Measurements from ENCODE around the gene REC8. TPM values are rescaled to one million over a fixed set of nuclear protein-coding genes. Genes with fewer than 3 reads are reported as not detected.

REC8 gene
- total and polyA plus RNA-seq, 2 of the 13 experiments (the other 11 are each of a cell fraction or from before 2014, with no cell fraction given): 3.4 to 14.7 TPM

- TF ChIP-seq ZNF597 (CRISPR knock-in tag; IDR thresholded peaks at IDR 0.05) (no peak), MAX (IDR thresholded peaks at IDR 0.05) (no peak), NR3C1 (CRISPR knock-in tag; IDR thresholded peaks at IDR 0.05) (no peak), NR1H2 (CRISPR knock-in tag; IDR thresholded peaks at IDR 0.05; ENCODE audit: borderline replicate concordance, low read depth) (no peak), ZNF749 (CRISPR knock-in tag; IDR thresholded peaks at IDR 0.05; ENCODE audit: borderline replicate concordance) (no peak), SOX5 (CRISPR knock-in tag; IDR thresholded peaks at IDR 0.05; ENCODE audit: borderline replicate concordance) (no peak), ZNF225 (CRISPR knock-in tag; IDR thresholded peaks at IDR 0.05) (peak; percentile 74), SRF (IDR thresholded peaks at IDR 0.05; ENCODE audit: low read depth, low read length) (no peak), ARHGAP35 (CRISPR knock-in tag; IDR thresholded peaks at IDR 0.05; ENCODE audit: borderline replicate concordance) (0 out of 2 replicates have a peak, but pooled peaks have one; percentile 64), MYPOP (CRISPR knock-in tag; IDR thresholded peaks at IDR 0.05) (no peak), ZNF484 (CRISPR knock-in tag; IDR thresholded peaks at IDR 0.05; ENCODE audit: borderline replicate concordance, low read depth) (no peak), ZNF558 (CRISPR knock-in tag; IDR thresholded peaks at IDR 0.05; ENCODE audit: borderline replicate concordance) (no peak), ZNF275 (CRISPR knock-in tag; IDR thresholded peaks at IDR 0.05; ENCODE audit: borderline replicate concordance) (peak; percentile 43; the same call in 1 of the 2 replicates), ETS1 (CRISPR knock-in tag; IDR thresholded peaks at IDR 0.05) (no peak), ZNF326 (CRISPR knock-in tag; IDR thresholded peaks at IDR 0.05; ENCODE audit: borderline replicate concordance) (no peak), MBNL3 (CRISPR knock-in tag; conservative IDR thresholded peaks at IDR 0.05) (no peak), ZNF510 (CRISPR knock-in tag; IDR thresholded peaks at IDR 0.05; ENCODE audit: low read depth) (0 out of 2 replicates have a peak, but pooled peaks have one; percentile 29), KDM6A (CRISPR knock-in tag; IDR thresholded peaks at IDR 0.05; ENCODE audit: low read depth) (no peak), CBX2 (IDR thresholded peaks at IDR 0.05; ENCODE audit: low read depth, low read length) (no peak), CBX2 (CRISPR knock-in tag; IDR thresholded peaks at IDR 0.05; ENCODE audit: low read depth) (no peak), TCF7L2 (IDR thresholded peaks at IDR 0.05; ENCODE audit: low read depth, low read length) (no peak), JARID2 (CRISPR knock-in tag; IDR thresholded peaks at IDR 0.05; ENCODE audit: insufficient replicate concordance) (no peak), ZNF281 (CRISPR knock-in tag; IDR thresholded peaks at IDR 0.05; ENCODE audit: borderline replicate concordance) (no peak), MEIS1 (CRISPR knock-in tag; IDR thresholded peaks at IDR 0.05; ENCODE audit: borderline replicate concordance) (no peak)
Observed at GRCh38 chr14:24135584-24135833, 36.4 kb upstream of the REC8 start (continued).

Measured in HepG2 (cell line).